ENCODE measurements around the gene APLP1.
A peak's percentile ranks its signal among the peaks of the same experiment; 100 is the strongest.

The APLP1 gene

GRCh38 chr19:35897706-35898451 is 29.5 kb downstream of the APLP1 start:
- Histone ChIP-seq H3K4me1 (ENCODE audit: control insufficient read depth, insufficient read depth, low read length, unreplicated experiment) (peaks cover 12% of the 10 kb centered on the region), H2AFZ (ENCODE audit: low read length, unreplicated experiment) (no peak overlapping the region), H3K27me3 (ENCODE audit: insufficient read depth, low read length) (no peaks in the 10 kb centered on the region), H3K36me3 (ENCODE audit: insufficient read depth, low read length) (no peaks in the 10 kb centered on the region), H3K4me3 (ENCODE audit: low read depth, low read length) (peak overlapping the region; percentile 94), H3K79me2 (ENCODE audit: control insufficient read depth, insufficient read depth, low read length, unreplicated experiment) (peaks cover 9% of the 10 kb centered on the region), H3K27ac (ENCODE audit: low read depth, low read length) (no peak overlapping the region)

GRCh38 chr19:35898499-35898809 is 30.1 kb downstream of the APLP1 start:
- H3K27ac ChIP-seq (ENCODE audit: low read depth, low read length): no peak overlapping the region

GRCh38 chr19:35899547-35900214 is 31.3 kb downstream of the APLP1 start:
- H3K27me3 ChIP-seq (ENCODE audit: insufficient read depth, low read length): no peaks in the 10 kb centered on the region
- no peaks in the 10 kb centered on the region for H3K36me3 ChIP-seq (ENCODE audit: insufficient read depth, low read length)
- H3K27ac ChIP-seq (ENCODE audit: low read depth, low read length): peak overlapping the region; percentile 46
- peak overlapping the region; percentile 94 for H3K4me3 ChIP-seq (ENCODE audit: low read depth, low read length)
- H2AFZ ChIP-seq (ENCODE audit: low read length, unreplicated experiment): no peak overlapping the region
- peaks cover 12% of the 10 kb centered on the region for H3K4me1 ChIP-seq (ENCODE audit: control insufficient read depth, insufficient read depth, low read length, unreplicated experiment)
- peaks cover 9% of the 10 kb centered on the region for H3K79me2 ChIP-seq (ENCODE audit: control insufficient read depth, insufficient read depth, low read length, unreplicated experiment)

More at GRCh38 chr19:35898499-35898809, 30.1 kb downstream of the APLP1 start:
- no peaks in the 10 kb centered on the region for H3K36me3 ChIP-seq (ENCODE audit: insufficient read depth, low read length)
- no peaks in the 10 kb centered on the region for H3K27me3 ChIP-seq (ENCODE audit: insufficient read depth, low read length)
- H2AFZ ChIP-seq (ENCODE audit: low read length, unreplicated experiment): peak overlapping the region; percentile 55
- H3K4me3 ChIP-seq (ENCODE audit: low read depth, low read length): peak overlapping the region; percentile 94
- peaks cover 9% of the 10 kb centered on the region for H3K79me2 ChIP-seq (ENCODE audit: control insufficient read depth, insufficient read depth, low read length, unreplicated experiment)
- H3K4me1 ChIP-seq (ENCODE audit: control insufficient read depth, insufficient read depth, low read length, unreplicated experiment): peaks cover 12% of the 10 kb centered on the region

- Histone ChIP-seq H3K27ac (ENCODE audit: low read depth, low read length) (peak overlapping the region; percentile 26; the same call in 1 of the 2 replicates), H3K79me2 (ENCODE audit: control insufficient read depth, insufficient read depth, low read length, unreplicated experiment) (peaks cover 9% of the 10 kb centered on the region), H3K36me3 (ENCODE audit: insufficient read depth, low read length) (no peaks in the 10 kb centered on the region), H3K4me3 (ENCODE audit: low read depth, low read length) (peak overlapping the region; percentile 45), H3K4me1 (ENCODE audit: control insufficient read depth, insufficient read depth, low read length, unreplicated experiment) (peaks cover 12% of the 10 kb centered on the region), H2AFZ (ENCODE audit: low read length, unreplicated experiment) (no peak overlapping the region), H3K27me3 (ENCODE audit: insufficient read depth, low read length) (no peaks in the 10 kb centered on the region)
Observed at GRCh38 chr19:35901055-35901644, 32.8 kb downstream of the APLP1 start.

GRCh38 chr19:35901854-35902661 is 33.7 kb downstream of the APLP1 start, which contains the start of gene HCST:
Gene HCST, plus strand, starts transcription at chr19:35902529. Its CDS starts 65 bp downstream, at chr19:35902594.
- Histone ChIP-seq H2AFZ (ENCODE audit: low read length, unreplicated experiment) (peak within 1 kb of the TSS; percentile 72), H3K4me3 (ENCODE audit: low read depth, low read length) (peak within 1 kb of the TSS; percentile 64), H3K27me3 (ENCODE audit: insufficient read depth, low read length) (no peaks in the 10 kb centered on the region), H3K79me2 (ENCODE audit: control insufficient read depth, insufficient read depth, low read length, unreplicated experiment) (peaks cover 9% of the 10 kb centered on the region), H3K4me1 (ENCODE audit: control insufficient read depth, insufficient read depth, low read length, unreplicated experiment) (peaks cover 12% of the 10 kb centered on the region), H3K27ac (ENCODE audit: low read depth, low read length) (0 out of 2 replicates have a peak within 1 kb of the TSS, but pooled peaks have one; percentile 26), H3K36me3 (ENCODE audit: insufficient read depth, low read length) (no peaks in the 10 kb centered on the region)

GRCh38 chr19:35902870-35903475 is 34.6 kb downstream of the APLP1 start:
- Histone ChIP-seq H3K27ac (ENCODE audit: low read depth, low read length) (no peak overlapping the region), H3K27me3 (ENCODE audit: insufficient read depth, low read length) (no peaks in the 10 kb centered on the region), H3K79me2 (ENCODE audit: control insufficient read depth, insufficient read depth, low read length, unreplicated experiment) (peaks cover 9% of the 10 kb centered on the region), H3K4me3 (ENCODE audit: low read depth, low read length) (peak overlapping the region; percentile 64), H2AFZ (ENCODE audit: low read length, unreplicated experiment) (peak overlapping the region; percentile 72), H3K36me3 (ENCODE audit: insufficient read depth, low read length) (no peaks in the 10 kb centered on the region), H3K4me1 (ENCODE audit: control insufficient read depth, insufficient read depth, low read length, unreplicated experiment) (peaks cover 12% of the 10 kb centered on the region)

GRCh38 chr19:35903550-35904179 is 35.3 kb downstream of the APLP1 start:
- no peak overlapping the region for H3K27ac ChIP-seq (ENCODE audit: low read depth, low read length)
- peaks cover 9% of the 10 kb centered on the region for H3K4me1 ChIP-seq (ENCODE audit: control insufficient read depth, insufficient read depth, low read length, unreplicated experiment)
- H3K4me3 ChIP-seq (ENCODE audit: low read depth, low read length): peak overlapping the region; percentile 64
- peaks cover 7% of the 10 kb centered on the region for H3K79me2 ChIP-seq (ENCODE audit: control insufficient read depth, insufficient read depth, low read length, unreplicated experiment)
- H2AFZ ChIP-seq (ENCODE audit: low read length, unreplicated experiment): peak overlapping the region; percentile 72
- no peaks in the 10 kb centered on the region for H3K36me3 ChIP-seq (ENCODE audit: insufficient read depth, low read length)
- no peaks in the 10 kb centered on the region for H3K27me3 ChIP-seq (ENCODE audit: insufficient read depth, low read length)

- Histone ChIP-seq H3K4me3 (ENCODE audit: low read depth, low read length) (no peak overlapping the region), H3K27ac (ENCODE audit: low read depth, low read length) (no peak overlapping the region), H3K79me2 (ENCODE audit: control insufficient read depth, insufficient read depth, low read length, unreplicated experiment) (peaks cover 2% of the 10 kb centered on the region), H3K4me1 (ENCODE audit: control insufficient read depth, insufficient read depth, low read length, unreplicated experiment) (peaks cover 9% of the 10 kb centered on the region), H2AFZ (ENCODE audit: low read length, unreplicated experiment) (no peak overlapping the region), H3K27me3 (ENCODE audit: insufficient read depth, low read length) (no peaks in the 10 kb centered on the region), H3K36me3 (ENCODE audit: insufficient read depth, low read length) (no peaks in the 10 kb centered on the region)
Observed at GRCh38 chr19:35904311-35905068, 36.1 kb downstream of the APLP1 start.

GRCh38 chr19:35905178-35905727 is 36.9 kb downstream of the APLP1 start:
- H2AFZ ChIP-seq (ENCODE audit: low read length, unreplicated experiment): no peak overlapping the region
- H3K27ac ChIP-seq (ENCODE audit: low read depth, low read length): no peak overlapping the region
- peaks cover 9% of the 10 kb centered on the region for H3K4me1 ChIP-seq (ENCODE audit: control insufficient read depth, insufficient read depth, low read length, unreplicated experiment)
- H3K36me3 ChIP-seq (ENCODE audit: insufficient read depth, low read length): no peaks in the 10 kb centered on the region
- no peak overlapping the region for H3K4me3 ChIP-seq (ENCODE audit: low read depth, low read length)
- no peaks in the 10 kb centered on the region for H3K27me3 ChIP-seq (ENCODE audit: insufficient read depth, low read length)
- H3K79me2 ChIP-seq (ENCODE audit: control insufficient read depth, insufficient read depth, low read length, unreplicated experiment): no peaks in the 10 kb centered on the region

Measured in ACC112 (cell line).